GM08714 (cell line): ENCODE data around the gene THSD4.

Source experiments
- H3K4me3 ChIP-seq: fragments of 200-500 bp; sonication (Bioruptor generic); 2 replicates; pipeline ENCODE4 v1.5.1; 2014; ENCODE audit warnings: mild to moderate bottlenecking, low read length, inconsistent platforms
- ZNF274 ChIP-seq: IDR thresholded peaks from 2 replicates; pipeline ENCODE4 v1.6.1; 2012; ENCODE audit warnings: mild to moderate bottlenecking, low read depth, low read length

Gene THSD4

GRCh38 chr15:71465131-71465955, 350.1 kb downstream of the THSD4 start:
- no peak for TF ChIP-seq ZNF274
- H3K4me3 ChIP-seq = no peak overlapping the region

GRCh38 chr15:71468715-71469114, 353.4 kb downstream of the THSD4 start:
- no peak for TF ChIP-seq ZNF274
- no peak overlapping the region for H3K4me3 ChIP-seq

GRCh38 chr15:71469413-71469812, 354.1 kb downstream of the THSD4 start:
- no peak for TF ChIP-seq ZNF274
- no peak overlapping the region for H3K4me3 ChIP-seq

GRCh38 chr15:71471347-71471746, 356.1 kb downstream of the THSD4 start:
- H3K4me3 ChIP-seq = no peak overlapping the region
- no peak for TF ChIP-seq ZNF274

GRCh38 chr15:71472566-71472965, 357.3 kb downstream of the THSD4 start:
- H3K4me3 ChIP-seq = no peak overlapping the region
- no peak for TF ChIP-seq ZNF274

GRCh38 chr15:71473751-71474150, 358.5 kb downstream of the THSD4 start:
- TF ChIP-seq ZNF274 = no peak
- H3K4me3 ChIP-seq = no peak overlapping the region

GRCh38 chr15:71476823-71477222, 361.6 kb downstream of the THSD4 start:
- no peak for TF ChIP-seq ZNF274
- H3K4me3 ChIP-seq = no peak overlapping the region

GRCh38 chr15:71480556-71480955, 365.3 kb downstream of the THSD4 start:
- no peak overlapping the region for H3K4me3 ChIP-seq
- TF ChIP-seq ZNF274 = no peak

- TF ChIP-seq ZNF274 = no peak
- no peak overlapping the region for H3K4me3 ChIP-seq
These were observed 368.8 kb downstream of the THSD4 start for GRCh38 chr15:71484080-71484479.

GRCh38 chr15:71485094-71485693, 369.9 kb downstream of the THSD4 start:
- no peak for TF ChIP-seq ZNF274
- no peak overlapping the region for H3K4me3 ChIP-seq

GRCh38 chr15:71489570-71489969, 374.3 kb downstream of the THSD4 start:
- TF ChIP-seq ZNF274 = no peak

GRCh38 chr15:71493526-71493925, 378.3 kb downstream of the THSD4 start:
- no peak overlapping the region for H3K4me3 ChIP-seq
- no peak for TF ChIP-seq ZNF274

More at GRCh38 chr15:71489570-71489969, 374.3 kb downstream of the THSD4 start:
- no peak overlapping the region for H3K4me3 ChIP-seq

GRCh38 chr15:71494563-71495397, 379.5 kb downstream of the THSD4 start:
- TF ChIP-seq ZNF274 = no peak
- H3K4me3 ChIP-seq = no peak overlapping the region

GRCh38 chr15:71495398-71495780, 380.1 kb downstream of the THSD4 start:
- no peak overlapping the region for H3K4me3 ChIP-seq

GRCh38 chr15:71496336-71496955, 381.2 kb downstream of the THSD4 start:
- no peak overlapping the region for H3K4me3 ChIP-seq
- TF ChIP-seq ZNF274 = no peak

More at GRCh38 chr15:71495398-71495780, 380.1 kb downstream of the THSD4 start:
- no peak for TF ChIP-seq ZNF274
